NB4 (cell line): Measurements from ENCODE around the gene MAPKAPK2.
A peak's percentile ranks its signal among the peaks of the same experiment; 100 is the strongest.

Experiments
- MYC ChIP-seq: IDR thresholded peaks from 2 replicates; pipeline ENCODE4 v1.6.1; 2011; ENCODE audit warnings: low read depth, low read length
- POLR2A ChIP-seq: IDR thresholded peaks from 2 replicates; pipeline ENCODE4 v1.6.1; 2011; ENCODE audit warnings: mild to moderate bottlenecking; ENCODE audit not compliant: insufficient read length; ENCODE audit errors: extremely low read depth
- TF ChIP-seq, protein P1 (sequence below): IDR thresholded peaks from one replicate; pipeline ENCODE4 v1.5.1; 2012; ENCODE audit warnings: low read depth, low read length

DNA sequence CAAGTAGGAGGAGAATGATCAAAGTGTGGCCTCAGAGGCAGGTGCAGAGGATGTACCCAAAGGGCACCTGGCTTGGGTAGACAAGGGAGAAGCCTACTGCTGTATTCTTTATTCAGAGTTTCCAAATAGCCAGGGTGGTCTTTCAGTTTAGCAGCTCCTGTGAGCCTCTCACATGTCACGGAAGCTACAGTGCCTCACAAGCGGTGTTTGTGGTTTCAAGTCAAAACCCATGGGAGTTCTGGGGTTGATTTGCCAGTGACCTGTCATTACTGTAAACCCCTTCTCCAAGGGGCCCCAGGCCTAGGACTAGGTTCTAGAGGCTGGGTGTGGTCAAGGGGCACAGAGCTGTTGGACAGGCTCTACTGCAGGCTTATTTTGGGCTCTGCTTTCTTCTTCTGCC, 97.7 kb downstream of the MAPKAPK2 start:
- no peak for TF ChIP-seq POLR2A
- peak; percentile 33; the same call in 1 of the 2 replicates for TF ChIP-seq MYC
- TF ChIP-seq, protein P1, sequence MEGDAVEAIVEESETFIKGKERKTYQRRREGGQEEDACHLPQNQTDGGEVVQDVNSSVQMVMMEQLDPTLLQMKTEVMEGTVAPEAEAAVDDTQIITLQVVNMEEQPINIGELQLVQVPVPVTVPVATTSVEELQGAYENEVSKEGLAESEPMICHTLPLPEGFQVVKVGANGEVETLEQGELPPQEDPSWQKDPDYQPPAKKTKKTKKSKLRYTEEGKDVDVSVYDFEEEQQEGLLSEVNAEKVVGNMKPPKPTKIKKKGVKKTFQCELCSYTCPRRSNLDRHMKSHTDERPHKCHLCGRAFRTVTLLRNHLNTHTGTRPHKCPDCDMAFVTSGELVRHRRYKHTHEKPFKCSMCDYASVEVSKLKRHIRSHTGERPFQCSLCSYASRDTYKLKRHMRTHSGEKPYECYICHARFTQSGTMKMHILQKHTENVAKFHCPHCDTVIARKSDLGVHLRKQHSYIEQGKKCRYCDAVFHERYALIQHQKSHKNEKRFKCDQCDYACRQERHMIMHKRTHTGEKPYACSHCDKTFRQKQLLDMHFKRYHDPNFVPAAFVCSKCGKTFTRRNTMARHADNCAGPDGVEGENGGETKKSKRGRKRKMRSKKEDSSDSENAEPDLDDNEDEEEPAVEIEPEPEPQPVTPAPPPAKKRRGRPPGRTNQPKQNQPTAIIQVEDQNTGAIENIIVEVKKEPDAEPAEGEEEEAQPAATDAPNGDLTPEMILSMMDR = no peak
